HG02610 (cell line): ENCODE data around the gene SEMA4D.

Source experiments
- ATAC-seq: cut with Tn5 transposase; IDR thresholded peaks from one replicate; pipeline ENCODE4 v1.9.1; 2021; ENCODE audit warnings: mild to moderate bottlenecking, moderate library complexity; ENCODE audit not compliant: unreplicated experiment

Gene SEMA4D

GRCh38 chr9:89497978-89498851 lies at the start of gene SEMA4D:
Gene SEMA4D (minus strand): TSS chr9:89498113. CDS start chr9:89405456, 92,657 bp downstream.
- ATAC-seq, result peak; percentile 43

GRCh38 chr9:89547000-89547399 lies 49.1 kb upstream of the SEMA4D start:
- ATAC-seq, result no peak

GRCh38 chr9:89544279-89544661 lies 46.4 kb upstream of the SEMA4D start:
- no peak for ATAC-seq

GRCh38 chr9:89543621-89544278 lies 45.8 kb upstream of the SEMA4D start:
- no peak for ATAC-seq

- ATAC-seq, result no peak
Observed at GRCh38 chr9:89543111-89543510, 45.2 kb upstream of the SEMA4D start.

- ATAC-seq, result no peak
Observed at GRCh38 chr9:89542401-89543021, 44.6 kb upstream of the SEMA4D start.

- no peak for ATAC-seq
Observed at GRCh38 chr9:89541798-89542197, 43.9 kb upstream of the SEMA4D start.

- ATAC-seq, result no peak
Observed at GRCh38 chr9:89539374-89539773, 41.5 kb upstream of the SEMA4D start.

- no peak for ATAC-seq
Observed at GRCh38 chr9:89538871-89539270, 41.0 kb upstream of the SEMA4D start.

- no peak for ATAC-seq
Observed at GRCh38 chr9:89537166-89537565, 39.3 kb upstream of the SEMA4D start.

- ATAC-seq, result peak; percentile 41
Observed at GRCh38 chr9:89536600-89536999, 38.7 kb upstream of the SEMA4D start.

- peak; percentile 60 for ATAC-seq
Observed at GRCh38 chr9:89536145-89536574, 38.2 kb upstream of the SEMA4D start.

- no peak for ATAC-seq
Observed at GRCh38 chr9:89535461-89535860, 37.5 kb upstream of the SEMA4D start.

GRCh38 chr9:89534515-89535287 lies 36.8 kb upstream of the SEMA4D start:
- ATAC-seq, result no peak

- ATAC-seq, result no peak
Observed at GRCh38 chr9:89533411-89534095, 35.6 kb upstream of the SEMA4D start.

- ATAC-seq, result no peak
Observed at GRCh38 chr9:89532944-89533343, 35.0 kb upstream of the SEMA4D start.

GRCh38 chr9:89532478-89532877 lies 34.6 kb upstream of the SEMA4D start:
- ATAC-seq, result no peak

GRCh38 chr9:89531766-89532165 lies 33.9 kb upstream of the SEMA4D start:
- ATAC-seq, result no peak

GRCh38 chr9:89530726-89531125 lies 32.8 kb upstream of the SEMA4D start:
- ATAC-seq, result no peak

- no peak for ATAC-seq
Observed at GRCh38 chr9:89529243-89530035, 31.5 kb upstream of the SEMA4D start.
